HPDE6-E6E7 (cell line): ENCODE data around the gene CLEC2B.

Experiments
- DNase-seq: peaks from one replicate; pipeline ENCODE4 v3.0.0; 2011; ENCODE audit warnings: missing footprints; ENCODE audit errors: extremely low spot score

CLEC2B gene

DNA sequence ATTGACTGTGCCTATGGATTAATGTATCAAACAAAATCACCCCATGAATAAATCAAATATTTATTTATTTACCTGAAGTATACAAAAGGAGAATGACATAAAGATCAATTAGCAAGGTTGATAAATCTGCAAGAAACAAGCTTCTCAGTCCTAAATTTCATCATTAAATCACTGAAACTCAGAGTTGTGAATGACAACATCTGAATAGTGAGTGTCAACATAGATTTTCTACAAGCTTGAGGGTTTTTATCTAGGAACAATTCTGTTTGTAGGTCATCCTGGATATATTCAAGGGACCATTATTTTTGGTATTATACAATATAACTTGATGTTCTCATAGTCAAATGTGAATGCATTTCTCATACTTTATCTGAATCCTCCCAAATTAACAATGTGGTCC is 59.3 kb downstream of the CLEC2B start:
- DNase-seq: no peak

DNA sequence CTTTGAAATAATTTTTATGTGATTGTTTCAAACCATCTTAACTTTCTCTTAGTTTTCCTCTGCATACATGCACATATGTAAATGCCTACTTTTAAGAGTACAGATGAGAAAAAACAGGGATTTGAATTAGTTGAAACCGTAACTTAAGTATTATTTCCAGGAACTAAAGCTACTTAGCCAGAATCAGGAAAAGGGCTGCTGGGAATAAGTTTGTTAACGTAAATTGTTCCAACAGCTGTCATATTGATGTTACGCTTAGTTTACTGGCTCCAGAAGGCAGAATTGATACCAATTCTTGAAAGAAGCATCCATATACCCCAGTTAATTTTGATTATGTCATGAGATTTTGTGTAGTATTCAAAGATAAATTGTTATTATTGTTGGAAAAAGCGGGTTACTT is 59.8 kb downstream of the CLEC2B start:
- no peak for DNase-seq

DNA sequence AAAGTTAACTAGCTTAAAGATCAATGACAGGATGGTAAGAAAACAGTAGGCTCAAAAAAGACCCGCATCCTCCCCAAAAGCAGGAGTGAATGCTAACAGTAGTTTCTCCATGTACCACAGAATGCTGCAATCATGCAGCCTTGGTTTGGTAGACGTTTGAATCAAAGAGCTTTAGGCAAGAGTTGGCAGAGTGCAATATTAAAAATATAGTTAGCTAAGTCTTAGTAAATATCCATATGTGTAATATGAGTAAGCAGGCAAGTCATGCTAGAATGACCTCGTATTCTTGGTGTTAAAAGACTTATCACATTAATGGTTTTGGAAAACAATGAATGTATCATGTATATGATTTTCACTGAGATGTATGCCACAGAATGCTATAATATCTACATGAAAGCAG is 60.6 kb downstream of the CLEC2B start:
- DNase-seq: no peak

DNA sequence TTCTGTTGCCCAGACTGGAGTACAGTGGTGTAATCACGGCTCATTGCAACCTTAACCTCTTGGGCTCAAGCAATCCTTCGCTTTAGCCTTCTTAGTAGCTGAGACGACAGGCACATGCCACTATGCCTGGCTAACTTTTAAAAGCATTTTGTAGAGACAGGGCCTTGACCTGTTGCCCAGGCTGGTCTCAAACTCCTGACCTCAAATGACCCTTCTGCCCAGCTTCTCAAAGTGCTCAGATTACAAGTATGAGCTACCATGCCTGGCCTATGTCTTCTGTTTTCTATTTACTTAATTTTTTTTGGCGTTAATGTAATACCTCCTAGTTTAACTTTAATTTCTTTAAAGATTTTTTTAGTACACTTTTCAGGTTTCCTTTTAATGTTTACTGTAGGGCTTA is 62.4 kb downstream of the CLEC2B start:
- no peak for DNase-seq

DNA sequence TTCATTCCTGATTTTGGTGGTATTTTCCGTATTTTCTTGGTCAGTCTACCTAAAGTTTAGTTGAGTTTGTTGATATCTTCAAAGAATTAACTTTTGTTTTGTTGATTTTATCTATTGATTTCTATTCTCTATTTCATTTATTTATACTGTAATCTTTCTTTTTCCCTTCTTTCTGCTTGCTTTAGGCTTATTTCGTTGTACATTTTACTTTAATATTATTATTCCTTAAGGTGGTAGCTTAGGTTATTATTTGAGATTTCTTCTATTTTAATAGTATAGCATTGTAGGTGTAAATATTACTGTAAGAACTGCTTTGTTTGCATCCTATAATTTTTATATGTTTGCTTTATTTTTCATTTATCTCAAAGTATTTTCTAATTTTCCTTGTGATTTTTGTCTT is 63.3 kb downstream of the CLEC2B start:
- DNase-seq: no peak
